SK-N-SH (cell line): Measurements from ENCODE around the gene VIL1. TPM values are rescaled to one million over a fixed set of nuclear protein-coding genes. Genes with fewer than 3 reads are reported as not detected.

Experiments used
- CTCF ChIA-PET: fragments of 300-600, 350-600 bp; formaldehyde crosslinking; extraction: SDS; loops from one replicate; lab custom pipeline; 2021; lab: Yijun Ruan, JAX
- POLR2A ChIA-PET: fragments of 350-600 bp; sonication (Branson Sonifier 250); formaldehyde crosslinking; extraction: SDS; loops from one replicate; lab custom pipeline; 2020; ENCODE audit warnings: antibody characterized with exemption, inconsistent platforms; lab: Yijun Ruan, JAX
- DNase-seq: peaks from one replicate; pipeline ENCODE4 v3.0.0; 2012
- H2AFZ ChIP-seq: fragments of 200-600 bp; sonication (generic); 2 replicates; pipeline ENCODE4 v1.8.1; 2016; ENCODE audit warnings: antibody characterized with exemption, mild to moderate bottlenecking, low read depth
- H3F3A ChIP-seq: fragments of 200-600 bp; sonication (generic); replicated peaks from 2 replicates; pipeline ENCODE3; 2016; ENCODE audit warnings: antibody characterized with exemption, mild to moderate bottlenecking; ENCODE audit not compliant: insufficient read depth
- H3K27ac ChIP-seq, 2 experiments: fragments of 200-500 bp in 1 of 2; fragments of 200-600 bp in 1 of 2; sonication (Bioruptor generic) in 1 of 2; sonication (generic), shearing (Covaris generic) in 1 of 2; 2 replicates each; pipeline versions ENCODE4 v1.5.1 to v1.6.1; 2014 to 2016; ENCODE audit warnings: low read depth in 2 of 2, inconsistent platforms in 1 of 2, low read length in 1 of 2, mild to moderate bottlenecking in 1 of 2, mixed read lengths in 1 of 2
- H3K27me3 ChIP-seq: fragments of 200-600 bp; sonication (generic), shearing (Covaris generic); 2 replicates; pipeline ENCODE4 v1.6.1; 2016; ENCODE audit warnings: mixed run types; ENCODE audit not compliant: insufficient read depth
- H3K36me3 ChIP-seq, 2 experiments: fragments of 200-500 bp in 1 of 2; fragments of 200-600 bp in 1 of 2; sonication (Bioruptor generic) in 1 of 2; sonication (generic) in 1 of 2; replicated peaks in 1 of 2; 2 replicates each; pipeline versions ENCODE3 to v1.5.1; 2014 to 2016; ENCODE audit warnings: low read length in 1 of 2, mild to moderate bottlenecking in 1 of 2; ENCODE audit not compliant: insufficient read depth in 2 of 2, control insufficient read depth in 1 of 2
- H3K4me1 ChIP-seq, 2 experiments: fragments of 200-500 bp in 1 of 2; fragments of 200-600 bp in 1 of 2; sonication (Bioruptor generic) in 1 of 2; sonication (generic), shearing (Covaris generic) in 1 of 2; 2 replicates each; pipeline versions ENCODE4 v1.5.1 to v1.6.1; 2014 to 2016; ENCODE audit warnings: low read depth in 1 of 2, low read length in 1 of 2, mixed run types in 1 of 2; ENCODE audit not compliant: insufficient read depth in 2 of 2, control insufficient read depth in 1 of 2
- H3K4me2 ChIP-seq: fragments of 200-600 bp; sonication (generic), shearing (Covaris generic); 2 replicates; pipeline ENCODE4 v1.6.1; 2017; ENCODE audit warnings: mixed run types
- H3K4me3 ChIP-seq, 2 experiments: fragments of 200-500 bp in 1 of 2; fragments of 200-600 bp in 1 of 2; sonication (Bioruptor generic) in 1 of 2; sonication (generic), shearing (Covaris generic) in 1 of 2; 2 replicates each; pipeline versions ENCODE4 v1.5.1 to v1.8.1; 2014 to 2016; ENCODE audit warnings: low read depth in 2 of 2, inconsistent platforms in 1 of 2, low read length in 1 of 2, mild to moderate bottlenecking in 1 of 2, mixed read lengths in 1 of 2, moderate library complexity in 1 of 2
- H3K79me2 ChIP-seq: fragments of 200-600 bp; sonication (generic); 2 replicates; pipeline ENCODE4 v1.8.1; 2017; ENCODE audit warnings: mild to moderate bottlenecking; ENCODE audit not compliant: insufficient read depth
- H3K9ac ChIP-seq: fragments of 200-600 bp; sonication (generic); 2 replicates; pipeline ENCODE4 v1.6.1; 2017; ENCODE audit warnings: mixed run types
- H3K9me2 ChIP-seq: fragments of 200-600 bp; sonication (generic); 2 replicates; pipeline ENCODE4 v1.6.1; 2017; ENCODE audit warnings: mixed run types
- H3K9me3 ChIP-seq: fragments of 200-600 bp; sonication (generic); 2 replicates; pipeline ENCODE4 v1.6.1; 2017; ENCODE audit warnings: mixed run types, mild to moderate bottlenecking, moderate library complexity
- H4K20me1 ChIP-seq: fragments of 200-600 bp; sonication (generic); 2 replicates; pipeline ENCODE4 v1.6.1; 2017; ENCODE audit warnings: mild to moderate bottlenecking, mixed run types; ENCODE audit not compliant: insufficient read depth
- CHD2 ChIP-seq: fragments of 150-350 bp; IDR thresholded peaks from 2 replicates; pipeline ENCODE4 v1.6.1; 2018; ENCODE audit warnings: low read length; ENCODE audit not compliant: partially characterized antibody
- CTCF ChIP-seq: fragments of 200-600 bp; sonication (generic); IDR thresholded peaks from 2 replicates; pipeline ENCODE4 v1.6.1; 2017; ENCODE audit warnings: antibody characterized with exemption, mild to moderate bottlenecking, moderate library complexity
- ELF1 ChIP-seq: IDR thresholded peaks from 2 replicates; pipeline ENCODE4 v1.4.0; 2012
- FOSL2 ChIP-seq: IDR thresholded peaks from 2 replicates; pipeline ENCODE4 v1.4.0; 2012; ENCODE audit warnings: low read depth, mild to moderate bottlenecking, moderate library complexity, borderline replicate concordance
- FOXM1 ChIP-seq: IDR thresholded peaks from 2 replicates; pipeline ENCODE4 v1.4.0; 2012; ENCODE audit warnings: low read depth, mild to moderate bottlenecking
- IRF3 ChIP-seq: fragments of 150-350 bp; IDR thresholded peaks from 2 replicates; pipeline ENCODE4 v1.6.1; 2016; ENCODE audit warnings: mild to moderate bottlenecking, low read depth, low read length
- JUND ChIP-seq: IDR thresholded peaks from 2 replicates; pipeline ENCODE4 v1.4.0; 2012
- MEF2A ChIP-seq: IDR thresholded peaks from 2 replicates; pipeline ENCODE4 v1.4.0; 2012; ENCODE audit warnings: low read depth, borderline replicate concordance
- MXI1 ChIP-seq: IDR thresholded peaks from 2 replicates; pipeline ENCODE4 v1.6.1; 2012; ENCODE audit warnings: mild to moderate bottlenecking, low read depth, low read length, improper control_type of control experiment
- NFIC ChIP-seq: IDR thresholded peaks from 2 replicates; pipeline ENCODE4 v1.4.0; 2012; ENCODE audit warnings: borderline replicate concordance
- PBX3 ChIP-seq: IDR thresholded peaks from 2 replicates; pipeline ENCODE4; 2012
- RAD21 ChIP-seq: IDR thresholded peaks from 2 replicates; pipeline ENCODE4 v1.6.1; 2012; ENCODE audit warnings: mild to moderate bottlenecking, low read length
- RCOR1 ChIP-seq: fragments of 150-350 bp; IDR thresholded peaks from 2 replicates; pipeline ENCODE4 v1.6.1; 2017; ENCODE audit warnings: antibody characterized with exemption, low read length
- SMC3 ChIP-seq: IDR thresholded peaks from 2 replicates; pipeline ENCODE4 v1.6.1; 2012; ENCODE audit warnings: low read depth, low read length, improper control_type of control experiment
- TAF1 ChIP-seq: IDR thresholded peaks from 2 replicates; pipeline ENCODE4 v1.6.1; 2012; ENCODE audit warnings: low read depth, mild to moderate bottlenecking, low read length, moderate library complexity, borderline replicate concordance
- USF1 ChIP-seq: IDR thresholded peaks from 2 replicates; pipeline ENCODE4 v1.4.0; 2012; ENCODE audit warnings: low read depth, borderline replicate concordance
- WGBS: methylation state at CpG from one replicate; pipeline ENCODE4 v1.1.6; 2017; ENCODE audit warnings: low lambda C conversion rate; 5-methylcytosine and 5-hydroxymethylcytosine counted together
- polyA plus RNA-seq, 3 experiments: library from polyadenylated mRNA; depleted of rRNA; stranded (reverse); fragments of >200 nt; gene quantifications; 2 replicates each; pipeline ENCODE4 v1.2.3, GENCODE V29; 2012

The VIL1 gene
- polyA plus RNA-seq, 1 of the 3 experiments (the other 2 are of a cell fraction): under 0.01 TPM

GRCh38 chr2:218382785-218383184, 36.1 kb upstream of the VIL1 start:
- ChIA-PET CTCF (interaction anchor here (0.8 to 2.5 kb wide), 4 partner anchors 12 to 81 kb away, joined by 3 to 20 read pairs (median 4); partner anchors contain the start of gene CATIP), POLR2A (no interaction called here)
- 83% methylated on average over 5 of the region's 6 CpGs for WGBS
- Histone ChIP-seq H3K4me2 (no peak overlapping the region), H3K4me3 (no peak overlapping the region), H3K79me2 (no peaks in the 10 kb centered on the region), H3K9me3 (no peaks in the 10 kb centered on the region), H3K27me3 (no peaks in the 10 kb centered on the region), H3K9ac (no peak overlapping the region), H3K9me2 (no peaks in the 10 kb centered on the region), H3K4me1 (no peaks in the 10 kb centered on the region; a peak in 2 of 4 replicates), H3F3A (no peaks in the 10 kb centered on the region), H3K27ac (no peak overlapping the region), H3K36me3 (no peaks in the 10 kb centered on the region), H4K20me1 (no peaks in the 10 kb centered on the region), H2AFZ (no peak overlapping the region)
- DNase-seq: no peak
- no peak for TF ChIP-seq NFIC
- no peak for TF ChIP-seq MEF2A
- TF ChIP-seq RAD21: no peak
- TF ChIP-seq MXI1: no peak
- no peak for TF ChIP-seq CHD2
- TF ChIP-seq RCOR1: no peak
- no peak for TF ChIP-seq JUND
- no peak for TF ChIP-seq IRF3
- no peak for TF ChIP-seq FOXM1
- TF ChIP-seq FOSL2: no peak
- TF ChIP-seq PBX3: no peak
- TF ChIP-seq USF1: no peak
- TF ChIP-seq SMC3: no peak
- no peak for TF ChIP-seq ELF1
- no peak for TF ChIP-seq TAF1
- TF ChIP-seq CTCF: no peak
